ENCODE data around the gene MSRB3.

The MSRB3 gene

DNA sequence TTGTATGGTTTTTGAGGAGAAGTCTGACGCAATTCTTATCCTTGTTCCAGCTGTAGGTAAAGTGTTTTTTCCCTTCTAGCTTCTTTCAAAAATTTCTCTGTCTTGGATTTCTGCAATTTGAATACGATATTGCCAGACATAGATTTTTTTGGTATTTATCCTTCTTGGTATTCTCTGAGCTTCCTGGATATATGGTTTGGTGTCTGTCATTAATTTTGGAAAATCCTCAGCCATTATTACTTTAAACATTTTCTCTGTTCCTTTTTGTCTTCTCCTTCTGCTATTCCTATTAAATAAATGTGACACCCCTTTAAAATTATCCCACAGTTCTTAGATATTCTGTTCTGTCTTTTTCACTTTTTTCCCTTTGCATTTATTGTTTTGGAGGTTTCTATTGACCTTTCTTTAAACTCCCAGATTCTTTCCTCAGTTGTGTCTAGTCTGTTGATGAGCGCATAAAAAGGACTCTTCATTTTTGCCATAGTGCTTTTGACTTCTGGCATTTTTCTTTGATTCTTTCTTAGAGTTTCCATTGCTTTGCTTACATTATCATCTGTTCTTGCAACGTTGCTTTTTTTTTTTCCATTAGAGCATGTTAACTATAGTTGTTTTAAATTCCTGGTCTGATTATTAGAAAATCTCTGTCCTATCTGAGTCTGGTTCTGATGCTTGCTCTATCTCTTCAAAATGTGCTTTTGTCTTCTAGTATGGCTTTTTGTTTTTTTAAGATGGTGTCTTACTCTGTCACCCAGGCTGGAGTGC lies 129.1 kb downstream of the MSRB3 start:
- Histone ChIP-seq H3K4me3 (ENCODE audit: low read length) (no peak overlapping the region), H3K4me2 (ENCODE audit: low read length) (no peak overlapping the region)

DNA sequence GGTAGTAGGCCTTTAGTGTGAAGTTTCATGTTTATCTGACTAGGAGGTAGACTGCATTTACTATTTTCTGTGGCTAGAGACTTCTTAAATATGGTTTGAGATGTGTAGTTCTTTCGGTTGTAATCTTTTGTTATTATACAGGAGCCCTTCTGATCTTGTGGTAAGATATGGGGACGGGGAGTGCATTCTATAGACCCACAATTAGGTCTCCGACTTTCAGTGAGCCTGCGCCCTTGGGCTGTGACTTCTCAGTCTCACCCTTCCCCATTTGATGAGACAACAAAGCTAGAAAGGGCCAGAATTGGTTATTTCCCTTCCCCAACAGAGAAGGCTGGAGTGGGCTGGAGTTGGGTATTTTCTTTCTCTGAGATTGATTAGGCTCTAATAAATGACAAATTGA lies 130.0 kb downstream of the MSRB3 start:
- Histone ChIP-seq H3K4me1 (ENCODE audit: control insufficient read depth, insufficient read depth, low read length) (no peaks in the 10 kb centered on the region), H3K27me3 (ENCODE audit: control insufficient read depth, insufficient read depth, low read length) (no peaks in the 10 kb centered on the region), H3K9ac (ENCODE audit: low read depth, low read length) (no peak overlapping the region), H3K9me3 (replicated peaks; ENCODE audit: low read length) (no peaks in the 10 kb centered on the region), H3K36me3 (ENCODE audit: insufficient read depth, low read length) (peaks cover 6% of the 10 kb centered on the region), H3K4me3 (ENCODE audit: low read length) (no peak overlapping the region), H3K4me2 (ENCODE audit: low read length) (no peak overlapping the region)

More for the DNA sequence above, 129.1 kb downstream of the MSRB3 start:
- Histone ChIP-seq H3K9ac (ENCODE audit: low read depth, low read length) (no peak overlapping the region), H3K4me1 (ENCODE audit: control insufficient read depth, insufficient read depth, low read length) (no peaks in the 10 kb centered on the region), H3K36me3 (ENCODE audit: insufficient read depth, low read length) (peaks cover 6% of the 10 kb centered on the region), H3K27me3 (ENCODE audit: control insufficient read depth, insufficient read depth, low read length) (no peaks in the 10 kb centered on the region), H3K9me3 (replicated peaks; ENCODE audit: low read length) (no peaks in the 10 kb centered on the region)

DNA sequence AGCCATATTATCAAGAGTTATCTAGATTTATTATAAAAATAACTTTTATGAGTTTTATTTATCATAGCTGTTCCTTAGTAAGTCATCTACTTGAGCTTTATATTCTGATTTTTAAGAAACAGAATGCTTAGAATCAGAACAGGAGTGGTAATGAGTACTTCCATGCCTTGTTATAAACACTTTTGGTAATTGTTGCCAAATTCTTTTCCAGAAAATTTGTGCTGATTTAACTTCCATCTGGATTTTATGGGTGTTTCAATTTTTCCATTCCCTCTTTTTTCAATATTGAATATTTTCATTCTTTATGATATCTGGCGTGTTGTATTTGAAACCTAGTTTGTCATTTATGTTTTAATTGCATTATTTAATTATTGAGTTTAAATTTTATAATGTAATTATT lies 131.2 kb downstream of the MSRB3 start:
- Histone ChIP-seq H3K9ac (ENCODE audit: low read depth, low read length) (no peak overlapping the region), H3K4me3 (ENCODE audit: low read length) (no peak overlapping the region), H3K9me3 (replicated peaks; ENCODE audit: low read length) (no peaks in the 10 kb centered on the region), H3K4me2 (ENCODE audit: low read length) (no peak overlapping the region), H3K27me3 (ENCODE audit: control insufficient read depth, insufficient read depth, low read length) (no peaks in the 10 kb centered on the region), H3K36me3 (ENCODE audit: insufficient read depth, low read length) (peaks cover 6% of the 10 kb centered on the region), H3K4me1 (ENCODE audit: control insufficient read depth, insufficient read depth, low read length) (no peaks in the 10 kb centered on the region)

GRCh38 chr12:65411171-65411570 lies 132.7 kb downstream of the MSRB3 start:
- no peak overlapping the region for H3K4me3 ChIP-seq (ENCODE audit: low read length)
- no peak overlapping the region for H3K4me2 ChIP-seq (ENCODE audit: low read length)
- H3K9me3 ChIP-seq (replicated peaks; ENCODE audit: low read length) = no peaks in the 10 kb centered on the region
- H3K27me3 ChIP-seq (ENCODE audit: control insufficient read depth, insufficient read depth, low read length) = no peaks in the 10 kb centered on the region
- H3K36me3 ChIP-seq (ENCODE audit: insufficient read depth, low read length) = peaks cover 3% of the 10 kb centered on the region
- H3K9ac ChIP-seq (ENCODE audit: low read depth, low read length) = no peak overlapping the region
- H3K4me1 ChIP-seq (ENCODE audit: control insufficient read depth, insufficient read depth, low read length) = no peaks in the 10 kb centered on the region

DNA sequence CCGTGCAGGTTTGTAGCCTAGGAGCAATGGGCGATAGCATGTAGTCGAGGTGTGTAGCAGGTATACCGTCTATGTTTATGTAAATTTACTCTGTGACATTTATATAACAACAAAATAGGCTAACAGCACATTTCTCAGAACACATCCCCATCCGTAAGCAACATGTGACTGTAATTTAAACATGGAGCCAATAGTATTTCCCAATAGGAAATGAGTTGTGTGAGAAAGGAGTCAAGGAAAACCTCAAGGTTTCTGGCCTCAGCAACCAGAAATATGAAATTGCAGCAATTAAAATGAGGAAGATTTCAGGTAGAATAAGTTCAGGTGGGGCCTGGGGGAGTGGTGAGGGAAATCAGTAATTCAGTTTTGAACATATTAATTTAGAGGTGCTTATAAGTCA lies 136.0 kb downstream of the MSRB3 start:
- H3K36me3 ChIP-seq (ENCODE audit: insufficient read depth, low read length) = peaks cover 10% of the 10 kb centered on the region
- no peak overlapping the region for H3K9ac ChIP-seq (ENCODE audit: low read depth, low read length)
- no peaks in the 10 kb centered on the region for H3K9me3 ChIP-seq (replicated peaks; ENCODE audit: low read length)
- H3K4me3 ChIP-seq (ENCODE audit: low read length) = no peak overlapping the region
- no peaks in the 10 kb centered on the region for H3K4me1 ChIP-seq (ENCODE audit: control insufficient read depth, insufficient read depth, low read length)
- no peaks in the 10 kb centered on the region for H3K27me3 ChIP-seq (ENCODE audit: control insufficient read depth, insufficient read depth, low read length)
- no peak overlapping the region for H3K4me2 ChIP-seq (ENCODE audit: low read length)

- Histone ChIP-seq H3K4me2 (ENCODE audit: low read length) (no peak overlapping the region), H3K9ac (ENCODE audit: low read depth, low read length) (no peak overlapping the region), H3K9me3 (replicated peaks; ENCODE audit: low read length) (no peaks in the 10 kb centered on the region), H3K4me3 (ENCODE audit: low read length) (no peak overlapping the region), H3K27me3 (ENCODE audit: control insufficient read depth, insufficient read depth, low read length) (no peaks in the 10 kb centered on the region), H3K36me3 (ENCODE audit: insufficient read depth, low read length) (peaks cover 16% of the 10 kb centered on the region), H3K4me1 (ENCODE audit: control insufficient read depth, insufficient read depth, low read length) (no peaks in the 10 kb centered on the region)
Observed at GRCh38 chr12:65415826-65416225, 137.3 kb downstream of the MSRB3 start.

GRCh38 chr12:65419284-65420072 lies 141.0 kb downstream of the MSRB3 start:
- Histone ChIP-seq H3K4me1 (ENCODE audit: control insufficient read depth, insufficient read depth, low read length) (no peaks in the 10 kb centered on the region), H3K36me3 (ENCODE audit: insufficient read depth, low read length) (peaks cover 23% of the 10 kb centered on the region), H3K4me3 (ENCODE audit: low read length) (no peak overlapping the region), H3K9ac (ENCODE audit: low read depth, low read length) (no peak overlapping the region), H3K27me3 (ENCODE audit: control insufficient read depth, insufficient read depth, low read length) (no peaks in the 10 kb centered on the region), H3K4me2 (ENCODE audit: low read length) (no peak overlapping the region), H3K9me3 (replicated peaks; ENCODE audit: low read length) (peaks cover 5% of the 10 kb centered on the region)

DNA sequence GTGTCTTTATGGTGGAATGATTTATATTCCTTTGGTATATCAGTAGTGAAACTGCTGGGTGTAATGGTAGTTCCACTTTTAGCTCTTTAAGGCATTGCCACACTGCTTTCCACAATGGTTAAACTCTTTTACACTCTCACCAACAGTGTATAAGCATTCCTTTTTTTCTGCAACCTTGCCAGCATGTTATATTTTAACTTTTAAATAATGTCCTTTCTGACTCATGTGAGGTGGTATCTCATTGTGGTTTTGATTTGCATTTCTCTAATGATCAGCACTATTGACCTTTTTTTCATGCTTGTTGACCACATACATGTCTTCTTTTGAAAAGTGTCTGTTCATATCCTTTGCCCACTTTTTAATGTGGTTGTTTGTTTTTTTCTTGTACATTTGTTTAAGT lies 142.5 kb downstream of the MSRB3 start:
- no peaks in the 10 kb centered on the region for H3K4me1 ChIP-seq (ENCODE audit: control insufficient read depth, insufficient read depth, low read length)
- peaks cover 23% of the 10 kb centered on the region for H3K36me3 ChIP-seq (ENCODE audit: insufficient read depth, low read length)
- no peak overlapping the region for H3K4me3 ChIP-seq (ENCODE audit: low read length)
- no peak overlapping the region for H3K4me2 ChIP-seq (ENCODE audit: low read length)
- H3K27me3 ChIP-seq (ENCODE audit: control insufficient read depth, insufficient read depth, low read length) = no peaks in the 10 kb centered on the region
- H3K9me3 ChIP-seq (replicated peaks; ENCODE audit: low read length) = peaks cover 5% of the 10 kb centered on the region
- no peak overlapping the region for H3K9ac ChIP-seq (ENCODE audit: low read depth, low read length)

DNA sequence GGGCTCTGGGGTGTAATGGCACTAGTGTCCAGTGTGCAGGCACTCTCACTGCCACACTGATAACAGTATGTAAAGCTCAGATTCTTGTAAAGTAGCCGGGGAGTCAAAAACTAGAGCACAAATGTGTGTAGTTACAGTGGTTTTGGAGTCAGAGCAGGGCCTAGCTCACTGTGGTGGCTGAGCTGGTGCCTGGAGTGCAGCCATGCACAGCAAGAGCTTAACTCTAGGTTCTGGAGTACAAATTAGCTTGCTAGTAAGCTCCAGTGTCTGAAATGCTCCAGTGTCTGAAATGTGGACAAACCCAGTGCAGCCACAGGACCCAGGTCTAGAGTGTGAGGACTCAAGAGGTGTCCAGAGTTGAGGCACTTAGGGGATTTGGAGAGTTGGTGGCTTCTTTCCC lies 149.2 kb downstream of the MSRB3 start:
- no peaks in the 10 kb centered on the region for H3K27me3 ChIP-seq (ENCODE audit: control insufficient read depth, insufficient read depth, low read length)
- H3K4me3 ChIP-seq (ENCODE audit: low read length) = no peak overlapping the region
- H3K36me3 ChIP-seq (ENCODE audit: insufficient read depth, low read length) = no peaks in the 10 kb centered on the region
- H3K9ac ChIP-seq (ENCODE audit: low read depth, low read length) = no peak overlapping the region
- no peaks in the 10 kb centered on the region for H3K9me3 ChIP-seq (replicated peaks; ENCODE audit: low read length)
- H3K4me1 ChIP-seq (ENCODE audit: control insufficient read depth, insufficient read depth, low read length) = peaks cover 29% of the 10 kb centered on the region
- H3K4me2 ChIP-seq (ENCODE audit: low read length) = no peak overlapping the region

DNA sequence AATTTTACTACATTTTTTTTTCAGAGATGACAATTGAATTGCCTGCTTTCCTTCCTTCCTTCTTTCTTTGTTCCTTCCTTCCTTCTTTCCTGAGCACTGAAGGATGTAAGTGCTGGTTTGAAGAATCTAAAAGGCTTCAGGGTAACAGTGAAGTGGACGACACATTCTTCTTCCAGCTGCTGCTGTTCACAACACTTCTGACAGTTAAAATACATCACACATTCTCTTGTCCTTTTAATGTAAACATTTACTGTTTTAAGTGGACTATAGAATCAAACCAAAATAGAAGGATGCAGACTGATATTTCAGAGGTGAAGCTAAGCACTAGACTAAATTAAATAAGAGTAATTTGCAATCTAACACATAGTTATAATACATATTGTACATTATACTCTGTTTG lies 151.5 kb downstream of the MSRB3 start:
- peak overlapping the region; percentile 49 for H3K9ac ChIP-seq (ENCODE audit: low read depth, low read length)
- H3K9me3 ChIP-seq (replicated peaks; ENCODE audit: low read length) = no peaks in the 10 kb centered on the region
- H3K4me1 ChIP-seq (ENCODE audit: control insufficient read depth, insufficient read depth, low read length) = peaks cover 31% of the 10 kb centered on the region
- H3K36me3 ChIP-seq (ENCODE audit: insufficient read depth, low read length) = no peaks in the 10 kb centered on the region
- H3K27me3 ChIP-seq (ENCODE audit: control insufficient read depth, insufficient read depth, low read length) = no peaks in the 10 kb centered on the region
- no peak overlapping the region for H3K4me3 ChIP-seq (ENCODE audit: low read length)
- no peak overlapping the region for H3K4me2 ChIP-seq (ENCODE audit: low read length)

- Histone ChIP-seq H3K9ac (ENCODE audit: low read depth, low read length) (peak overlapping the region; percentile 49), H3K4me3 (ENCODE audit: low read length) (peak overlapping the region; percentile 37), H3K27me3 (ENCODE audit: control insufficient read depth, insufficient read depth, low read length) (no peaks in the 10 kb centered on the region), H3K4me1 (ENCODE audit: control insufficient read depth, insufficient read depth, low read length) (peaks cover 31% of the 10 kb centered on the region), H3K9me3 (replicated peaks; ENCODE audit: low read length) (no peaks in the 10 kb centered on the region), H3K4me2 (ENCODE audit: low read length) (peak overlapping the region; percentile 69), H3K36me3 (ENCODE audit: insufficient read depth, low read length) (no peaks in the 10 kb centered on the region)
Observed at GRCh38 chr12:65430571-65431306, 152.3 kb downstream of the MSRB3 start.
